Mononuclear cell (primary cell): ENCODE results near the gene SRGAP1. TPM values are rescaled to one million over a fixed set of nuclear protein-coding genes. Genes with fewer than 3 reads are reported as not detected.

Source experiments
- H3K27me3 ChIP-seq: 2 replicates; pipeline ENCODE4 v1.6.0; 2011; ENCODE audit warnings: low read length, control low read depth; ENCODE audit not compliant: insufficient read depth
- H3K4me1 ChIP-seq: 2 replicates; pipeline ENCODE4 v1.5.1; 2011; ENCODE audit warnings: mild to moderate bottlenecking, low read length, control low read depth; ENCODE audit not compliant: insufficient read depth
- H3K4me3 ChIP-seq: 2 replicates; pipeline ENCODE4 v1.5.1; 2011; ENCODE audit warnings: mild to moderate bottlenecking, low read length, moderate library complexity
- H3K9me3 ChIP-seq: 2 replicates; pipeline ENCODE4 v1.5.1; 2011; ENCODE audit warnings: low read depth, mild to moderate bottlenecking, control low read depth, low read length
- total RNA-seq: library from RNA; depleted of rRNA; stranded (reverse); fragments of >200 nt; gene quantifications from one replicate; pipeline ENCODE4 v1.2.3, GENCODE V29; 2012

SRGAP1 gene
- total RNA-seq, 1 donor: 2.1 TPM

- H3K27me3 ChIP-seq: no peaks in the 10 kb centered on the region
- peaks cover 3% of the 10 kb centered on the region for H3K4me1 ChIP-seq
- no peaks in the 10 kb centered on the region for H3K9me3 ChIP-seq
- H3K4me3 ChIP-seq: no peak overlapping the region
These were observed 119.8 kb downstream of the SRGAP1 start for GRCh38 chr12:63964301-63964700.

GRCh38 chr12:63965936-63966605, 121.6 kb downstream of the SRGAP1 start:
- no peak overlapping the region for H3K4me3 ChIP-seq
- H3K4me1 ChIP-seq: peaks cover 9% of the 10 kb centered on the region
- H3K9me3 ChIP-seq: no peaks in the 10 kb centered on the region
- H3K27me3 ChIP-seq: no peaks in the 10 kb centered on the region

GRCh38 chr12:63966606-63966975, 122.1 kb downstream of the SRGAP1 start:
- no peaks in the 10 kb centered on the region for H3K9me3 ChIP-seq
- no peak overlapping the region for H3K4me3 ChIP-seq
- H3K27me3 ChIP-seq: no peaks in the 10 kb centered on the region
- H3K4me1 ChIP-seq: peaks cover 10% of the 10 kb centered on the region

GRCh38 chr12:63967358-63968145, 123.1 kb downstream of the SRGAP1 start:
- Histone ChIP-seq H3K4me3 (no peak overlapping the region), H3K9me3 (no peaks in the 10 kb centered on the region), H3K27me3 (no peaks in the 10 kb centered on the region), H3K4me1 (peaks cover 10% of the 10 kb centered on the region)

GRCh38 chr12:63968673-63969072, 124.2 kb downstream of the SRGAP1 start:
- Histone ChIP-seq H3K27me3 (no peaks in the 10 kb centered on the region), H3K9me3 (no peaks in the 10 kb centered on the region), H3K4me1 (peaks cover 7% of the 10 kb centered on the region), H3K4me3 (no peak overlapping the region)

- H3K4me3 ChIP-seq: no peak overlapping the region
These were observed 132.4 kb downstream of the SRGAP1 start for GRCh38 chr12:63976902-63977395.

GRCh38 chr12:63977441-63977840, 132.9 kb downstream of the SRGAP1 start:
- Histone ChIP-seq H3K4me1 (no peaks in the 10 kb centered on the region), H3K9me3 (no peaks in the 10 kb centered on the region), H3K4me3 (no peak overlapping the region), H3K27me3 (no peaks in the 10 kb centered on the region)

More at GRCh38 chr12:63976902-63977395, 132.4 kb downstream of the SRGAP1 start:
- H3K9me3 ChIP-seq: no peaks in the 10 kb centered on the region
- no peaks in the 10 kb centered on the region for H3K27me3 ChIP-seq
- no peaks in the 10 kb centered on the region for H3K4me1 ChIP-seq

GRCh38 chr12:63978519-63978918, 134.0 kb downstream of the SRGAP1 start:
- no peaks in the 10 kb centered on the region for H3K4me1 ChIP-seq
- H3K27me3 ChIP-seq: no peaks in the 10 kb centered on the region
- H3K4me3 ChIP-seq: no peak overlapping the region
- H3K9me3 ChIP-seq: no peaks in the 10 kb centered on the region

GRCh38 chr12:63980211-63980610, 135.7 kb downstream of the SRGAP1 start:
- Histone ChIP-seq H3K4me1 (no peaks in the 10 kb centered on the region), H3K4me3 (no peak overlapping the region), H3K27me3 (no peaks in the 10 kb centered on the region), H3K9me3 (no peaks in the 10 kb centered on the region)

- Histone ChIP-seq H3K9me3 (no peaks in the 10 kb centered on the region), H3K4me1 (no peaks in the 10 kb centered on the region), H3K27me3 (no peaks in the 10 kb centered on the region), H3K4me3 (no peak overlapping the region)
These were observed 136.8 kb downstream of the SRGAP1 start for GRCh38 chr12:63981343-63981742.

- H3K4me3 ChIP-seq: no peak overlapping the region
- no peaks in the 10 kb centered on the region for H3K4me1 ChIP-seq
- H3K27me3 ChIP-seq: no peaks in the 10 kb centered on the region
- H3K9me3 ChIP-seq: no peaks in the 10 kb centered on the region
These were observed 138.2 kb downstream of the SRGAP1 start for GRCh38 chr12:63982604-63983295.

- no peaks in the 10 kb centered on the region for H3K4me1 ChIP-seq
- no peak overlapping the region for H3K4me3 ChIP-seq
- no peaks in the 10 kb centered on the region for H3K27me3 ChIP-seq
- H3K9me3 ChIP-seq: no peaks in the 10 kb centered on the region
These were observed 141.0 kb downstream of the SRGAP1 start for GRCh38 chr12:63985456-63985855.

- H3K27me3 ChIP-seq: no peaks in the 10 kb centered on the region
- no peak overlapping the region for H3K4me3 ChIP-seq
- H3K4me1 ChIP-seq: no peaks in the 10 kb centered on the region
- H3K9me3 ChIP-seq: no peaks in the 10 kb centered on the region
These were observed 141.4 kb downstream of the SRGAP1 start for GRCh38 chr12:63985945-63986344.

- Histone ChIP-seq H3K4me3 (no peak overlapping the region), H3K4me1 (no peaks in the 10 kb centered on the region), H3K27me3 (no peaks in the 10 kb centered on the region), H3K9me3 (no peaks in the 10 kb centered on the region)
These were observed 144.9 kb downstream of the SRGAP1 start for GRCh38 chr12:63989301-63989845.
